Stimulated activated naive CD8-positive, alpha-beta T cell treated with anti-CD3 and anti-CD28 coated beads, Interleukin-15, Interleukin-2, amounts not matched to agents 100 U/mL and 50 U/mL, for 24 hours (primary cell): ENCODE measurements around the gene PHKA2.

ENCODE experiments used
- ATAC-seq: fragments of 150-1000 bp; cut with Tn5 transposase; one replicate; pipeline ENCODE4 v1.10.0; 2021
- DNase-seq: peaks from one replicate; pipeline ENCODE4 v3.0.0; 2021

PHKA2 gene

GRCh38 chrX:18931972-18932371 lies 51.9 kb downstream of the PHKA2 start:
- ATAC-seq: no peak
- DNase-seq: no peak

- DNase-seq (no peak), ATAC-seq (no peak)
These were observed 54.1 kb downstream of the PHKA2 start for GRCh38 chrX:18929775-18930174.

- no peak for DNase-seq
- ATAC-seq: no peak
These were observed 56.4 kb downstream of the PHKA2 start for GRCh38 chrX:18927558-18927957.

GRCh38 chrX:18924507-18925088 lies 59.3 kb downstream of the PHKA2 start:
- ATAC-seq (no peak), DNase-seq (no peak)

GRCh38 chrX:18920566-18920965 lies 63.3 kb downstream of the PHKA2 start:
- ATAC-seq (no peak), DNase-seq (no peak)

- ATAC-seq (no peak), DNase-seq (no peak)
These were observed 63.8 kb downstream of the PHKA2 start for GRCh38 chrX:18920079-18920478.

GRCh38 chrX:18917831-18918230 lies 66.1 kb downstream of the PHKA2 start:
- ATAC-seq (no peak), DNase-seq (no peak)

- no peak for ATAC-seq
- DNase-seq: no peak
These were observed 77.6 kb downstream of the PHKA2 start for GRCh38 chrX:18906286-18906685.

GRCh38 chrX:18900401-18900976 lies 83.4 kb downstream of the PHKA2 start:
- no peak for ATAC-seq
- DNase-seq: no peak

GRCh38 chrX:18899796-18900380 lies 84.0 kb downstream of the PHKA2 start:
- DNase-seq: no peak
- ATAC-seq: no peak

- ATAC-seq (no peak), DNase-seq (no peak)
These were observed 85.4 kb downstream of the PHKA2 start for GRCh38 chrX:18898492-18898891.

- no peak for ATAC-seq
These were observed 85.8 kb downstream of the PHKA2 start for GRCh38 chrX:18898091-18898490.

GRCh38 chrX:18897611-18898010 lies 86.3 kb downstream of the PHKA2 start:
- no peak for DNase-seq
- ATAC-seq: no peak

More at GRCh38 chrX:18898091-18898490, 85.8 kb downstream of the PHKA2 start:
- no peak for DNase-seq

- ATAC-seq (no peak), DNase-seq (no peak)
These were observed 87.0 kb downstream of the PHKA2 start for GRCh38 chrX:18896680-18897544.

- DNase-seq (no peak), ATAC-seq (no peak)
These were observed 88.5 kb downstream of the PHKA2 start for GRCh38 chrX:18895189-18895951.

GRCh38 chrX:18894156-18894555 lies 89.8 kb downstream of the PHKA2 start:
- ATAC-seq: no peak
- no peak for DNase-seq

GRCh38 chrX:18893536-18893935 lies 90.4 kb downstream of the PHKA2 start:
- DNase-seq (no peak), ATAC-seq (no peak)

GRCh38 chrX:18892899-18893298 lies 91.0 kb downstream of the PHKA2 start:
- DNase-seq (no peak), ATAC-seq (no peak)

- ATAC-seq: no peak
These were observed 92.4 kb downstream of the PHKA2 start for GRCh38 chrX:18891548-18891945.

GRCh38 chrX:18890724-18891547 lies 93.0 kb downstream of the PHKA2 start:
- ATAC-seq (no peak), DNase-seq (no peak)

More at GRCh38 chrX:18891548-18891945, 92.4 kb downstream of the PHKA2 start:
- DNase-seq: no peak

GRCh38 chrX:18890049-18890381 lies 93.9 kb downstream of the PHKA2 start:
- no peak for DNase-seq
- no peak for ATAC-seq
